Stimulated activated CD4-positive, alpha-beta T cell treated with anti-CD3 and anti-CD28 coated beads, TNF-alpha, amount 100 ng/mL, for 24 hours (primary cell): Measurements from ENCODE around the gene CBX2.

Experiments used
- DNase-seq, 3 experiments: peaks; one replicate each; pipeline ENCODE4 v3.0.0-alpha.2; 2020; ENCODE audit warnings: low read depth in 3 of 3

Gene CBX2

GRCh38 chr17:79829457-79829856, 51.5 kb downstream of the CBX2 start:
- no peak for DNase-seq

- DNase-seq, result no peak
Measured at GRCh38 chr17:79830303-79830702, 52.4 kb downstream of the CBX2 start.

GRCh38 chr17:79830763-79831264, 52.9 kb downstream of the CBX2 start:
- DNase-seq, result no peak

GRCh38 chr17:79831265-79832217, 53.6 kb downstream of the CBX2 start:
- DNase-seq, result no peak

- DNase-seq, result no peak
Measured at GRCh38 chr17:79832218-79833109, 54.5 kb downstream of the CBX2 start.

- no peak for DNase-seq
Measured at GRCh38 chr17:79833110-79833450, 55.1 kb downstream of the CBX2 start.

- DNase-seq, result no peak
Measured at GRCh38 chr17:79833744-79834564, 56.0 kb downstream of the CBX2 start.

GRCh38 chr17:79834565-79835469, 56.9 kb downstream of the CBX2 start:
- no peak for DNase-seq

- DNase-seq, result no peak
Measured at GRCh38 chr17:79835470-79835899, 57.5 kb downstream of the CBX2 start.

GRCh38 chr17:79835953-79836509, 58.1 kb downstream of the CBX2 start:
- DNase-seq, result no peak

- DNase-seq, result no peak
Measured at GRCh38 chr17:79836510-79836971, 58.6 kb downstream of the CBX2 start.

GRCh38 chr17:79836972-79837887, 59.3 kb downstream of the CBX2 start:
- peak in 1 of 3 experiments; percentile 59 for DNase-seq
